ENCODE results near the gene SLC38A5. TPM values are rescaled to one million over a fixed set of nuclear protein-coding genes. Genes with fewer than 3 reads are reported as not detected.

Gene SLC38A5
- total and polyA plus RNA-seq, 2 experiments from 2014 or later: 20.7 to 47.7 TPM

DNA sequence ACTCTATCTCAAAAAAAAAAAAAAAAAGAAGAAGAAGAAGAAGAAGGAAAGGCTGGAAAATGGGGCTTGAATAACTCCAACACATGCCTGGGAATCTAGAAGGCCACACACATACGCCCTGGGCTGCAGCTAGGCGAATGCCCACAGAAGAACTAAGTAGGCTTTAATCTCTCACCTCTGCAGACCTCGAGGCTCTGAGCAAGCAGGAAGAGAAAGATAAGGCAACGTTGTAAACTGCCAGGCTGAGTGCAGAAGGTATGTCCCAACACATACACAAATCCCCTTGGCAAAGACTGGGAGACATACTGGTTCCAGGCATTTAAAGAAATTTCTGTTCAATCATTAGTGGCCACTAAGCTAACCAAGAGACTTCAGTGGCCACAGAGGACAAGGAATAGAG, 18.4 kb downstream of the SLC38A5 start:
- DNase-seq (ENCODE audit: low spot score) (no peak), ATAC-seq (no peak)
- H3K4me2 ChIP-seq: no peak overlapping the region
- H4K20me1 ChIP-seq (replicated peaks; ENCODE audit: insufficient read depth): no peaks in the 10 kb centered on the region
- H3F3A ChIP-seq (replicated peaks; ENCODE audit: low read depth): no peaks in the 10 kb centered on the region
- Mint-ChIP-seq H3K36me3 (ENCODE audit: low read depth) (no peaks in the 10 kb centered on the region), H3K9me3 (no peaks in the 10 kb centered on the region), H3K27ac (no peak overlapping the region), H3K4me3 (no peak overlapping the region), H3K27me3 (ENCODE audit: insufficient read depth, low read depth, poor library complexity) (no peaks in the 10 kb centered on the region), H3K4me1 (no peaks in the 10 kb centered on the region)
- no peaks in the 10 kb centered on the region for H3K4me1 ChIP-seq (ENCODE audit: insufficient read depth)
- H3K27me3 ChIP-seq (ENCODE audit: insufficient read depth): no peaks in the 10 kb centered on the region
- H3K27ac ChIP-seq (ENCODE audit: low read depth): no peak overlapping the region
- no peaks in the 10 kb centered on the region for H3K79me2 ChIP-seq (replicated peaks; ENCODE audit: insufficient read depth)
- H3K4me3 ChIP-seq: no peak overlapping the region
- H3K9me2 ChIP-seq (ENCODE audit: insufficient read depth): no peaks in the 10 kb centered on the region
- TF ChIP-seq ZNF114 (CRISPR knock-in tag; IDR thresholded peaks at IDR 0.05) (no peak), CREB1 (CRISPR knock-in tag; IDR thresholded peaks at IDR 0.05; ENCODE audit: low read depth) (no peak), ZNF331 (CRISPR knock-in tag; IDR thresholded peaks at IDR 0.05; ENCODE audit: low read depth) (no peak), JUNB (IDR thresholded peaks at IDR 0.05; ENCODE audit: unreplicated experiment) (no peak), EZH2phosphoT487 (IDR thresholded peaks at IDR 0.05; ENCODE audit: unreplicated experiment) (no peak), NANOG (IDR thresholded peaks at IDR 0.05; ENCODE audit: borderline replicate concordance) (no peak), STAT1 (IDR thresholded peaks at IDR 0.05; ENCODE audit: unreplicated experiment) (no peak), EZH2 (IDR thresholded peaks at IDR 0.05; ENCODE audit: low read depth, unreplicated experiment) (no peak), POLR2AphosphoS5 (IDR thresholded peaks at IDR 0.05; ENCODE audit: low read depth) (no peak)
- TF ChIP-seq, protein P1, sequence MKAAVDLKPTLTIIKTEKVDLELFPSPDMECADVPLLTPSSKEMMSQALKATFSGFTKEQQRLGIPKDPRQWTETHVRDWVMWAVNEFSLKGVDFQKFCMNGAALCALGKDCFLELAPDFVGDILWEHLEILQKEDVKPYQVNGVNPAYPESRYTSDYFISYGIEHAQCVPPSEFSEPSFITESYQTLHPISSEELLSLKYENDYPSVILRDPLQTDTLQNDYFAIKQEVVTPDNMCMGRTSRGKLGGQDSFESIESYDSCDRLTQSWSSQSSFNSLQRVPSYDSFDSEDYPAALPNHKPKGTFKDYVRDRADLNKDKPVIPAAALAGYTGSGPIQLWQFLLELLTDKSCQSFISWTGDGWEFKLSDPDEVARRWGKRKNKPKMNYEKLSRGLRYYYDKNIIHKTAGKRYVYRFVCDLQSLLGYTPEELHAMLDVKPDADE (IDR thresholded peaks at IDR 0.05): no peak
- TF ChIP-seq, protein P2, sequence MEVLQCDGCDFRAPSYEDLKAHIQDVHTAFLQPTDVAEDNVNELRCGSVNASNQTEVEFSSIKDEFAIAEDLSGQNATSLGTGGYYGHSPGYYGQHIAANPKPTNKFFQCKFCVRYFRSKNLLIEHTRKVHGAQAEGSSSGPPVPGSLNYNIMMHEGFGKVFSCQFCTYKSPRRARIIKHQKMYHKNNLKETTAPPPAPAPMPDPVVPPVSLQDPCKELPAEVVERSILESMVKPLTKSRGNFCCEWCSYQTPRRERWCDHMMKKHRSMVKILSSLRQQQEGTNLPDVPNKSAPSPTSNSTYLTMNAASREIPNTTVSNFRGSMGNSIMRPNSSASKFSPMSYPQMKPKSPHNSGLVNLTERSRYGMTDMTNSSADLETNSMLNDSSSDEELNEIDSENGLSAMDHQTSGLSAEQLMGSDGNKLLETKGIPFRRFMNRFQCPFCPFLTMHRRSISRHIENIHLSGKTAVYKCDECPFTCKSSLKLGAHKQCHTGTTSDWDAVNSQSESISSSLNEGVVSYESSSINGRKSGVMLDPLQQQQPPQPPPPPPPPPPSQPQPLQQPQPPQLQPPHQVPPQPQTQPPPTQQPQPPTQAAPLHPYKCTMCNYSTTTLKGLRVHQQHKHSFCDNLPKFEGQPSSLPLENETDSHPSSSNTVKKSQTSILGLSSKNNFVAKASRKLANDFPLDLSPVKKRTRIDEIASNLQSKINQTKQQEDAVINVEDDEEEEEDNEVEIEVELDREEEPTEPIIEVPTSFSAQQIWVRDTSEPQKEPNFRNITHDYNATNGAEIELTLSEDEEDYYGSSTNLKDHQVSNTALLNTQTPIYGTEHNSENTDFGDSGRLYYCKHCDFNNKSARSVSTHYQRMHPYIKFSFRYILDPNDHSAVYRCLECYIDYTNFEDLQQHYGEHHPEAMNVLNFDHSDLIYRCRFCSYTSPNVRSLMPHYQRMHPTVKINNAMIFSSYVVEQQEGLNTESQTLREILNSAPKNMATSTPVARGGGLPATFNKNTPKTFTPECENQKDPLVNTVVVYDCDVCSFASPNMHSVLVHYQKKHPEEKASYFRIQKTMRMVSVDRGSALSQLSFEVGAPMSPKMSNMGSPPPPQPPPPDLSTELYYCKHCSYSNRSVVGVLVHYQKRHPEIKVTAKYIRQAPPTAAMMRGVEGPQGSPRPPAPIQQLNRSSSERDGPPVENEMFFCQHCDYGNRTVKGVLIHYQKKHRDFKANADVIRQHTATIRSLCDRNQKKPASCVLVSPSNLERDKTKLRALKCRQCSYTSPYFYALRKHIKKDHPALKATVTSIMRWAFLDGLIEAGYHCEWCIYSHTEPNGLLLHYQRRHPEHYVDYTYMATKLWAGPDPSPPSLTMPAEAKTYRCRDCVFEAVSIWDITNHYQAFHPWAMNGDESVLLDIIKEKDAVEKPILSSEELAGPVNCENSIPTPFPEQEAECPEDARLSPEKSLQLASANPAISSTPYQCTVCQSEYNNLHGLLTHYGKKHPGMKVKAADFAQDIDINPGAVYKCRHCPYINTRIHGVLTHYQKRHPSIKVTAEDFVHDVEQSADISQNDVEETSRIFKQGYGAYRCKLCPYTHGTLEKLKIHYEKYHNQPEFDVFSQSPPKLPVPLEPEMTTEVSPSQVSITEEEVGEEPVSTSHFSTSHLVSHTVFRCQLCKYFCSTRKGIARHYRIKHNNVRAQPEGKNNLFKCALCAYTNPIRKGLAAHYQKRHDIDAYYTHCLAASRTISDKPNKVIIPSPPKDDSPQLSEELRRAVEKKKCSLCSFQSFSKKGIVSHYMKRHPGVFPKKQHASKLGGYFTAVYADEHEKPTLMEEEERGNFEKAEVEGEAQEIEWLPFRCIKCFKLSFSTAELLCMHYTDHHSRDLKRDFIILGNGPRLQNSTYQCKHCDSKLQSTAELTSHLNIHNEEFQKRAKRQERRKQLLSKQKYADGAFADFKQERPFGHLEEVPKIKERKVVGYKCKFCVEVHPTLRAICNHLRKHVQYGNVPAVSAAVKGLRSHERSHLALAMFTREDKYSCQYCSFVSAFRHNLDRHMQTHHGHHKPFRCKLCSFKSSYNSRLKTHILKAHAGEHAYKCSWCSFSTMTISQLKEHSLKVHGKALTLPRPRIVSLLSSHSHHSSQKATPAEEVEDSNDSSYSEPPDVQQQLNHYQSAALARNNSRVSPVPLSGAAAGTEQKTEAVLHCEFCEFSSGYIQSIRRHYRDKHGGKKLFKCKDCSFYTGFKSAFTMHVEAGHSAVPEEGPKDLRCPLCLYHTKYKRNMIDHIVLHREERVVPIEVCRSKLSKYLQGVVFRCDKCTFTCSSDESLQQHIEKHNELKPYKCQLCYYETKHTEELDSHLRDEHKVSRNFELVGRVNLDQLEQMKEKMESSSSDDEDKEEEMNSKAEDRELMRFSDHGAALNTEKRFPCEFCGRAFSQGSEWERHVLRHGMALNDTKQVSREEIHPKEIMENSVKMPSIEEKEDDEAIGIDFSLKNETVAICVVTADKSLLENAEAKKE (CRISPR knock-in tag; IDR thresholded peaks at IDR 0.05): no peak
- TF ChIP-seq, protein P3, sequence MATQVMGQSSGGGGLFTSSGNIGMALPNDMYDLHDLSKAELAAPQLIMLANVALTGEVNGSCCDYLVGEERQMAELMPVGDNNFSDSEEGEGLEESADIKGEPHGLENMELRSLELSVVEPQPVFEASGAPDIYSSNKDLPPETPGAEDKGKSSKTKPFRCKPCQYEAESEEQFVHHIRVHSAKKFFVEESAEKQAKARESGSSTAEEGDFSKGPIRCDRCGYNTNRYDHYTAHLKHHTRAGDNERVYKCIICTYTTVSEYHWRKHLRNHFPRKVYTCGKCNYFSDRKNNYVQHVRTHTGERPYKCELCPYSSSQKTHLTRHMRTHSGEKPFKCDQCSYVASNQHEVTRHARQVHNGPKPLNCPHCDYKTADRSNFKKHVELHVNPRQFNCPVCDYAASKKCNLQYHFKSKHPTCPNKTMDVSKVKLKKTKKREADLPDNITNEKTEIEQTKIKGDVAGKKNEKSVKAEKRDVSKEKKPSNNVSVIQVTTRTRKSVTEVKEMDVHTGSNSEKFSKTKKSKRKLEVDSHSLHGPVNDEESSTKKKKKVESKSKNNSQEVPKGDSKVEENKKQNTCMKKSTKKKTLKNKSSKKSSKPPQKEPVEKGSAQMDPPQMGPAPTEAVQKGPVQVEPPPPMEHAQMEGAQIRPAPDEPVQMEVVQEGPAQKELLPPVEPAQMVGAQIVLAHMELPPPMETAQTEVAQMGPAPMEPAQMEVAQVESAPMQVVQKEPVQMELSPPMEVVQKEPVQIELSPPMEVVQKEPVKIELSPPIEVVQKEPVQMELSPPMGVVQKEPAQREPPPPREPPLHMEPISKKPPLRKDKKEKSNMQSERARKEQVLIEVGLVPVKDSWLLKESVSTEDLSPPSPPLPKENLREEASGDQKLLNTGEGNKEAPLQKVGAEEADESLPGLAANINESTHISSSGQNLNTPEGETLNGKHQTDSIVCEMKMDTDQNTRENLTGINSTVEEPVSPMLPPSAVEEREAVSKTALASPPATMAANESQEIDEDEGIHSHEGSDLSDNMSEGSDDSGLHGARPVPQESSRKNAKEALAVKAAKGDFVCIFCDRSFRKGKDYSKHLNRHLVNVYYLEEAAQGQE (IDR thresholded peaks at IDR 0.05; ENCODE audit: unreplicated experiment): no peak
- no peak overlapping the region for H2AFZ ChIP-seq
- H3K36me3 ChIP-seq (ENCODE audit: insufficient read depth): no peaks in the 10 kb centered on the region
